ENCODE measurements around the gene NDUFC2. TPM values are rescaled to one million over a fixed set of nuclear protein-coding genes. Genes with fewer than 3 reads are reported as not detected.

Gene NDUFC2
- total and polyA plus RNA-seq, 2 of the 13 experiments (the other 11 are each of a cell fraction or from before 2014, with no cell fraction given), result 256 to 363 TPM

DNA sequence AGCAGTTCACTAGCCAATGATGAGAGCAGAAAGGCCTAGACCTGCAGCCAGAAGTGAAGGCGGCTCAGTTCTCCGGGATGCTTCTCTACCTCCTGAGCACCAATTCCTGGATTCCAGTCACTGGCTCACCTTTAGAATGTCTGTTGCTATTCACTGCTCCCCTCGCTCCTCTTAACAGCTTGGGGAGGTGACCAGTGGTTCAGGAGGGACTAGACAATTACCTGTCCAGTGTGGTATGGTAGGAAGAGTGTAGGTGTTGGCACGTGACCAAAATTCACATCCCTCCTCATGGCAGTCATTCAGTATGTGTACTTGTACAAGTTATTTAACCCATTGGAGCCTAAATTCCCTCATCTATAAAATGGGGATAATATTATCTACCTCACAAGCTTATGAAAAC is 12.0 kb downstream of the NDUFC2 start (continued):
- TF ChIP-seq, protein P1, sequence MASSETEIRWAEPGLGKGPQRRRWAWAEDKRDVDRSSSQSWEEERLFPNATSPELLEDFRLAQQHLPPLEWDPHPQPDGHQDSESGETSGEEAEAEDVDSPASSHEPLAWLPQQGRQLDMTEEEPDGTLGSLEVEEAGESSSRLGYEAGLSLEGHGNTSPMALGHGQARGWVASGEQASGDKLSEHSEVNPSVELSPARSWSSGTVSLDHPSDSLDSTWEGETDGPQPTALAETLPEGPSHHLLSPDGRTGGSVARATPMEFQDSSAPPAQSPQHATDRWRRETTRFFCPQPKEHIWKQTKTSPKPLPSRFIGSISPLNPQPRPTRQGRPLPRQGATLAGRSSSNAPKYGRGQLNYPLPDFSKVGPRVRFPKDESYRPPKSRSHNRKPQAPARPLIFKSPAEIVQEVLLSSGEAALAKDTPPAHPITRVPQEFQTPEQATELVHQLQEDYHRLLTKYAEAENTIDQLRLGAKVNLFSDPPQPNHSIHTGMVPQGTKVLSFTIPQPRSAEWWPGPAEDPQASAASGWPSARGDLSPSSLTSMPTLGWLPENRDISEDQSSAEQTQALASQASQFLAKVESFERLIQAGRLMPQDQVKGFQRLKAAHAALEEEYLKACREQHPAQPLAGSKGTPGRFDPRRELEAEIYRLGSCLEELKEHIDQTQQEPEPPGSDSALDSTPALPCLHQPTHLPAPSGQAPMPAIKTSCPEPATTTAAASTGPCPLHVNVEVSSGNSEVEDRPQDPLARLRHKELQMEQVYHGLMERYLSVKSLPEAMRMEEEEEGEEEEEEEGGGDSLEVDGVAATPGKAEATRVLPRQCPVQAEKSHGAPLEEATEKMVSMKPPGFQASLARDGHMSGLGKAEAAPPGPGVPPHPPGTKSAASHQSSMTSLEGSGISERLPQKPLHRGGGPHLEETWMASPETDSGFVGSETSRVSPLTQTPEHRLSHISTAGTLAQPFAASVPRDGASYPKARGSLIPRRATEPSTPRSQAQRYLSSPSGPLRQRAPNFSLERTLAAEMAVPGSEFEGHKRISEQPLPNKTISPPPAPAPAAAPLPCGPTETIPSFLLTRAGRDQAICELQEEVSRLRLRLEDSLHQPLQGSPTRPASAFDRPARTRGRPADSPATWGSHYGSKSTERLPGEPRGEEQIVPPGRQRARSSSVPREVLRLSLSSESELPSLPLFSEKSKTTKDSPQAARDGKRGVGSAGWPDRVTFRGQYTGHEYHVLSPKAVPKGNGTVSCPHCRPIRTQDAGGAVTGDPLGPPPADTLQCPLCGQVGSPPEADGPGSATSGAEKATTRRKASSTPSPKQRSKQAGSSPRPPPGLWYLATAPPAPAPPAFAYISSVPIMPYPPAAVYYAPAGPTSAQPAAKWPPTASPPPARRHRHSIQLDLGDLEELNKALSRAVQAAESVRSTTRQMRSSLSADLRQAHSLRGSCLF (CRISPR knock-in tag; IDR thresholded peaks at IDR 0.05; ENCODE audit: borderline replicate concordance), result no peak
- TF ChIP-seq ARHGAP35 (CRISPR knock-in tag; IDR thresholded peaks at IDR 0.05; ENCODE audit: borderline replicate concordance), result no peak
- TF ChIP-seq ZZZ3 (CRISPR knock-in tag; IDR thresholded peaks at IDR 0.05; ENCODE audit: borderline replicate concordance), result no peak
- no peak for TF ChIP-seq KLF6 (CRISPR knock-in tag; IDR thresholded peaks at IDR 0.05)
- peak; percentile 54; the same call in 1 of the 2 replicates for TF ChIP-seq POLR2AphosphoS2 (IDR thresholded peaks at IDR 0.05; ENCODE audit: low read depth, low read length)
- TF ChIP-seq RELA (CRISPR knock-in tag; IDR thresholded peaks at IDR 0.05), result no peak

DNA sequence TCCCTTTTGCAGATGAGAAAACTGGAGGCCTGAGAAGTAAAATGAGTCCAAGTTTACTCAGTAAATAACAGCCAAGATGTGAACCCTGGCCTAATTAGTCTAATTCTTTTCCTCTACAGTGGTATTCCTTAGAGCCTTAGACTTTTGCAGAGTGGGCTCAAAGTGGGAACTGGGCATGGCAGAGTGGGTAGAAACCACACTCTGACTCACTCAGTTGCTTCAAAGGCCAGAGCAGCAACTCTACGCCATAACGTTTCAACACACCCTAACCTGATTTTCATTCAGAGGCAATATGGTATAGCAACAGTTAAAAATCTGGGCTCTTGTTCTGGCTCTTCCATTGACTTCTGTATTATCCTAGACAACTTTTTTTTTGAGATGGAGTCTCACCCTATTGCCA is 13.2 kb downstream of the NDUFC2 start:
- Histone ChIP-seq H3K4me1 (ENCODE audit: insufficient read depth, low read length) (peaks cover 26% of the 10 kb centered on the region), H3K9ac (ENCODE audit: insufficient read depth, low read depth, low read length) (no peak overlapping the region), H3K4me3 (replicated peaks in 1 of 3; ENCODE audit: insufficient read depth in 1 of 3, low read depth in 2 of 3, low read length in 3 of 3) (no peak overlapping the region), H3K79me2 (ENCODE audit: insufficient read depth, low read length) (peaks cover 14% of the 10 kb centered on the region), H3K27ac (ENCODE audit: extremely low read length, insufficient read depth, low read length) (no peak overlapping the region), H2AFZ (ENCODE audit: low read length) (no peak overlapping the region), H3K4me2 (ENCODE audit: low read depth, low read length) (no peak overlapping the region), H3K36me3 (replicated peaks in 1 of 2; ENCODE audit: control insufficient read depth in 1 of 2, insufficient read depth in 2 of 2, low read length in 2 of 2) (peaks cover 10 to 37% of the 10 kb centered on the region in 2 experiments), H3K27me3 (ENCODE audit: control insufficient read depth in 1 of 2, insufficient read depth in 2 of 2, low read length in 2 of 2) (no peaks in the 10 kb centered on the region), H4K20me1 (ENCODE audit: insufficient read depth, low read length) (no peaks in the 10 kb centered on the region), H3K9me3 (ENCODE audit: low read length) (no peaks in the 10 kb centered on the region)
- ATAC-seq (no peak), FAIRE-seq (no peak), DNase-seq (ENCODE audit: low spot score) (no peak)
- intact Hi-C loops (cut with micrococcal nuclease; ENCODE audit: unreplicated experiment) (no loop called here), in situ Hi-C loops (cut with HindIII; ENCODE audit: extremely low pct_ligation_motif_present, low pct_unique_long_range_greater_than_20kb) (no loop called here)
- TF ChIP-seq FOSL1 (CRISPR knock-in tag; IDR thresholded peaks at IDR 0.05; ENCODE audit: borderline replicate concordance) (no peak), MEIS2 (CRISPR knock-in tag; IDR thresholded peaks at IDR 0.05) (no peak), HOXD1 (CRISPR knock-in tag; IDR thresholded peaks at IDR 0.05) (no peak), MBNL3 (CRISPR knock-in tag; conservative IDR thresholded peaks at IDR 0.05) (no peak), NPAS2 (CRISPR knock-in tag; IDR thresholded peaks at IDR 0.05; ENCODE audit: borderline replicate concordance) (no peak)
- TF ChIP-seq, protein P2, sequence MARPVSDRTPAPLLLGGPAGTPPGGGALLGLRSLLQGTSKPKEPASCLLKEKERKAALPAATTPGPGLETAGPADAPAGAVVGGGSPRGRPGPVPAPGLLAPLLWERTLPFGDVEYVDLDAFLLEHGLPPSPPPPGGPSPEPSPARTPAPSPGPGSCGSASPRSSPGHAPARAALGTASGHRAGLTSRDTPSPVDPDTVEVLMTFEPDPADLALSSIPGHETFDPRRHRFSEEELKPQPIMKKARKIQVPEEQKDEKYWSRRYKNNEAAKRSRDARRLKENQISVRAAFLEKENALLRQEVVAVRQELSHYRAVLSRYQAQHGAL (CRISPR knock-in tag; IDR thresholded peaks at IDR 0.05; ENCODE audit: not compliant biosample characterization), result no peak
- TF ChIP-seq, protein P3, sequence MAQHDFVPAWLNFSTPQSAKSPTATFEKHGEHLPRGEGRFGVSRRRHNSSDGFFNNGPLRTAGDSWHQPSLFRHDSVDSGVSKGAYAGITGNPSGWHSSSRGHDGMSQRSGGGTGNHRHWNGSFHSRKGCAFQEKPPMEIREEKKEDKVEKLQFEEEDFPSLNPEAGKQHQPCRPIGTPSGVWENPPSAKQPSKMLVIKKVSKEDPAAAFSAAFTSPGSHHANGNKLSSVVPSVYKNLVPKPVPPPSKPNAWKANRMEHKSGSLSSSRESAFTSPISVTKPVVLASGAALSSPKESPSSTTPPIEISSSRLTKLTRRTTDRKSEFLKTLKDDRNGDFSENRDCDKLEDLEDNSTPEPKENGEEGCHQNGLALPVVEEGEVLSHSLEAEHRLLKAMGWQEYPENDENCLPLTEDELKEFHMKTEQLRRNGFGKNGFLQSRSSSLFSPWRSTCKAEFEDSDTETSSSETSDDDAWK (CRISPR knock-in tag; IDR thresholded peaks at IDR 0.05), result no peak
- CTCF ChIA-PET (ENCODE audit: low intra/inter-chr PET ratio, low total read pairs), result no interaction called here
- WGBS (ENCODE audit: low lambda C conversion rate), result 96% methylated on average over 2 of the region's 2 CpGs
- POLR2A ChIA-PET, result interaction anchor here (0.8 kb wide), 1 partner anchor 122 kb away, joined by 5 read pairs; the partner anchor contains the start of gene KCTD21
- BruUV-seq (replicated peaks), result no TSS peak
